ENCODE data around the gene MAP7D2.

DNA sequence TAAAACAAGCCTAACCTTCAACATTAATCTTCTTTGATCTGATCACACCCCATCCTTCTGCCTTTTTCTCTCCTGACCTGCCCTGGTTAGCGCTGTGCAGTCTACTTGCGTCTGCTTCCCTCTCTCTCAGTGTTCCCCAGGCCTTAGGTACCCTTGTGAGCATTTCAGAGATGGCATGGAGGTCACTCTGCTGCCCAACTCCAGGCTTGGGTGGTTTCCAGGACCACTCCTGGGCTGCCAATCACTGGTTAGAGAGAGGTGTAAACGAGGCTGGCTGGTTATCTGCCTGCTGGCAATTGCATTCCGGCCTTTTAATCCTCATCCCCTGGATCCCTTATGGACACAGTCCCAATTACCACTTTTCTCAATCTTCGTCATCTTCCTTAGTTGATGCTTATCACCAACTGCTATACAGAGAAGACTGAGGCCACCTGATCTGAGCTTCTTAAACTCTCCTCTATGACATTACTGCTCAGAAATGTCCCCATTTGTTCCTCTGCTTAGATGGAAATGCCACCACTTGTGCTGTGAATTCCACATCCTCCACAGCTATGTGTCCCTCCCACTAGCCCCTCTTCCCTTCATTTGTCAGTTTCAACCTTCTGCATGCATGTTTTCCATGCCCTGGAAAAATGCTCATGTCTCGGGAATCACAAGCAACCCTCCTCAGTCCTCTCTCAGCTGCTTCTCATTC lies 96.9 kb downstream of the MAP7D2 start:
- TF ChIP-seq, protein P1, sequence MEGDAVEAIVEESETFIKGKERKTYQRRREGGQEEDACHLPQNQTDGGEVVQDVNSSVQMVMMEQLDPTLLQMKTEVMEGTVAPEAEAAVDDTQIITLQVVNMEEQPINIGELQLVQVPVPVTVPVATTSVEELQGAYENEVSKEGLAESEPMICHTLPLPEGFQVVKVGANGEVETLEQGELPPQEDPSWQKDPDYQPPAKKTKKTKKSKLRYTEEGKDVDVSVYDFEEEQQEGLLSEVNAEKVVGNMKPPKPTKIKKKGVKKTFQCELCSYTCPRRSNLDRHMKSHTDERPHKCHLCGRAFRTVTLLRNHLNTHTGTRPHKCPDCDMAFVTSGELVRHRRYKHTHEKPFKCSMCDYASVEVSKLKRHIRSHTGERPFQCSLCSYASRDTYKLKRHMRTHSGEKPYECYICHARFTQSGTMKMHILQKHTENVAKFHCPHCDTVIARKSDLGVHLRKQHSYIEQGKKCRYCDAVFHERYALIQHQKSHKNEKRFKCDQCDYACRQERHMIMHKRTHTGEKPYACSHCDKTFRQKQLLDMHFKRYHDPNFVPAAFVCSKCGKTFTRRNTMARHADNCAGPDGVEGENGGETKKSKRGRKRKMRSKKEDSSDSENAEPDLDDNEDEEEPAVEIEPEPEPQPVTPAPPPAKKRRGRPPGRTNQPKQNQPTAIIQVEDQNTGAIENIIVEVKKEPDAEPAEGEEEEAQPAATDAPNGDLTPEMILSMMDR (IDR thresholded peaks at IDR 0.05), result no peak
- no peak for TF ChIP-seq POLR2A (IDR thresholded peaks at IDR 0.05)
